Caco-2 (cell line): ENCODE data around the gene FRMD8. TPM values are rescaled to one million over a fixed set of nuclear protein-coding genes. Genes with fewer than 3 reads are reported as not detected.

ENCODE experiments used
- BruUV-seq: library from RNA; stranded (reverse); fragments of 400-500 nt; replicated peaks from 2 replicates; lab custom pipeline; 2021; lab: Mats Ljungman, UMichigan
- CTCF ChIA-PET: fragments of 300-600 bp; sonication (Branson Sonifier 250); formaldehyde crosslinking; loops from one replicate; lab custom pipeline; 2022; ENCODE audit warnings: antibody characterized with exemption; lab: Charles Lee
- POLR2A ChIA-PET: fragments of 300-600 bp; sonication (Branson Sonifier 250); formaldehyde crosslinking; loops from one replicate; lab custom pipeline; 2022; ENCODE audit warnings: antibody characterized with exemption; lab: Charles Lee
- DNase-seq, 2 experiments: peaks; one replicate each; pipeline versions ENCODE4 v3.0.0 to v3.0.0-alpha.2; 2020 to 2022
- H3K27me3 ChIP-seq: replicated peaks from 2 replicates; pipeline ENCODE4 v1.6.0; 2011; ENCODE audit warnings: low read length; ENCODE audit not compliant: control insufficient read depth, insufficient read depth
- H3K36me3 ChIP-seq: 2 replicates; pipeline ENCODE4 v1.5.1; 2011; ENCODE audit warnings: low read length; ENCODE audit not compliant: control insufficient read depth, insufficient read depth
- H3K4me1 ChIP-seq: fragments of 250-450 bp; sonication (Bioruptor Pico); 2 replicates; pipeline ENCODE4 v1.5.1; 2020; ENCODE audit warnings: mild to moderate bottlenecking
- H3K4me3 ChIP-seq: 2 replicates; pipeline ENCODE4 v1.5.1; 2011; ENCODE audit warnings: low read depth, mild to moderate bottlenecking, control low read depth, low read length
- H3K9me3 ChIP-seq: fragments of 250-450 bp; sonication (Bioruptor Pico); 2 replicates; pipeline ENCODE4 v1.5.1; 2020; ENCODE audit warnings: mild to moderate bottlenecking, moderate library complexity
- H3K27ac Mint-ChIP-seq: one replicate; pipeline ENCODE4 v1.8.0; 2022; ENCODE audit warnings: mixed read lengths; ENCODE audit not compliant: unreplicated experiment
- H3K27me3 Mint-ChIP-seq: one replicate; pipeline ENCODE4 v1.8.0; 2022; ENCODE audit warnings: mixed read lengths; ENCODE audit not compliant: insufficient read depth, unreplicated experiment
- H3K36me3 Mint-ChIP-seq: one replicate; pipeline ENCODE4 v1.8.0; 2022; ENCODE audit warnings: mild to moderate bottlenecking, mixed read lengths; ENCODE audit not compliant: insufficient read depth, unreplicated experiment
- H3K4me1 Mint-ChIP-seq: one replicate; pipeline ENCODE4 v1.8.0; 2022; ENCODE audit warnings: low read depth, mixed read lengths; ENCODE audit not compliant: unreplicated experiment
- H3K4me3 Mint-ChIP-seq: one replicate; pipeline ENCODE4 v1.8.0; 2022; ENCODE audit warnings: mild to moderate bottlenecking, moderate library complexity, mixed read lengths; ENCODE audit not compliant: unreplicated experiment
- H3K9me3 Mint-ChIP-seq: one replicate; pipeline ENCODE4 v1.8.0; 2022; ENCODE audit warnings: mixed read lengths; ENCODE audit not compliant: unreplicated experiment
- CTCF ChIP-seq, 2 experiments: fragments of 200-600 bp in 1 of 2; IDR thresholded peaks; 1 replicate in 1 of 2; 2 replicates in 1 of 2; pipeline versions ENCODE4 v1.5.1 to v1.8.0; 2011 to 2022; ENCODE audit warnings: antibody characterized with exemption in 1 of 2, control low read depth in 1 of 2, inconsistent platforms in 1 of 2, low read depth in 1 of 2, low read length in 1 of 2, mild to moderate bottlenecking in 1 of 2, moderate library complexity in 1 of 2; ENCODE audit not compliant: insufficient read depth in 1 of 2, severe bottlenecking in 1 of 2, unreplicated experiment in 1 of 2
- intact Hi-C: fragments of 100-400 bp; cut with micrococcal nuclease; formaldehyde crosslinking; loops from one replicate; pipeline ENCODE4 v1.10.0; 2022; ENCODE audit not compliant: unreplicated experiment
- total RNA-seq: library from RNA; stranded (reverse); gene quantifications from 2 replicates; pipeline ENCODE4 v1.2.3, GENCODE V29; 2022

FRMD8 gene
- total RNA-seq, 1 experiment from 2014 or later, result 38.2 TPM

DNA sequence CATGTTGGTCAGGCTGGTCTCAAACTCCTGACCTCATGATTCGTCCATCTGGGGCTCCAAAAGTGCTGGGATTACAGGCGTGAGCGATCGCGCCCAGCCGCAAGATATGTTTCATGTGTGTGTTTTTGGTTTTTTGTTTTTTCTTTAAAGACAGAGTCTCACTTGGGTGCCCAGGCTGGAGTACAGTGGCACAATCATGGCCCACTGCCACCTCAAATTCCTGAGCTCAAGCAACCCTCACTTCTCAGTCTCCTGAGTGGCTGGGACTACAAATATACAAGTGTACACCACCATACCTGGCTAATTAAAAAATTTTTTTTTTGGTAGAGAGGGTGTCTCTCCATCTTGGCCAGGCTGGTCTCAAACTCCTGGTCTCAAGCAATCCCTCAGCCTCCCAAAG is 23.5 kb upstream of the FRMD8 start:
- POLR2A ChIA-PET, result no interaction called here
- BruUV-seq, result no TSS peak

DNA sequence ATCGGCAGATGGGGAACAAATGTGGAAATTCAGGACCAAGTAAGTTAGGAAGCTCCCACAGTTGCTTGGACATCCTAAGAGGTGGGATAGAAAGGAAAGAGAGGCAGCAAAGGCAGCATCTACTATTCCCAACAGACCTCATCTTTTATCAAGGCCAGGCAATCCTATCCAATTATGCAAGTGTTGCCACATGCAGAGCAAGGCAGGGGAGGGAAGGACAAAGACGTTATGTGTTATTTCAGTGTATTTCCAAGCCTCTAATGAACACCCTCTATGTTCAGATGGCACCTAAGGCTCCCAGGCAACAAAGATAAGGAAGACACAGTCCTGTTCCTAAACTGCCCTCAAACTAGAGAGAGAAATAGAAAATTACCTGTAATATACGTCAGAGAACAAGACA is 22.7 kb upstream of the FRMD8 start:
- H3K9me3 ChIP-seq, result no peaks in the 10 kb centered on the region
- ChIA-PET POLR2A (no interaction called here), CTCF (no interaction called here)

More for the DNA sequence above, 23.5 kb upstream of the FRMD8 start:
- Histone ChIP-seq H3K4me1 (peaks cover 24% of the 10 kb centered on the region), H3K4me3 (no peak overlapping the region), H3K36me3 (no peaks in the 10 kb centered on the region), H3K9me3 (no peaks in the 10 kb centered on the region), H3K27me3 (no peaks in the 10 kb centered on the region)
- H3K36me3 Mint-ChIP-seq, result peaks cover 14% of the 10 kb centered on the region
- no peak for TF ChIP-seq CTCF (IDR thresholded peaks at IDR 0.05; ENCODE audit: insufficient read depth in 1 of 2, low read depth in 1 of 2, low read length in 1 of 2, severe bottlenecking in 1 of 2, unreplicated experiment in 1 of 2)
- H3K27ac Mint-ChIP-seq, result no peak overlapping the region
- no peak for DNase-seq
- no peak overlapping the region for H3K4me3 Mint-ChIP-seq
- intact Hi-C loops, result no loop called here
- H3K27me3 Mint-ChIP-seq, result no peaks in the 10 kb centered on the region
- no peaks in the 10 kb centered on the region for H3K9me3 Mint-ChIP-seq
- CTCF ChIA-PET, result interaction anchor here (0.6 to 1.0 kb wide), 2 partner anchors 99 to 147 kb away, joined by 4 to 8 read pairs; no protein-coding TSS in a partner anchor
- peaks cover 18% of the 10 kb centered on the region for H3K4me1 Mint-ChIP-seq

GRCh38 chr11:65366340-65366773 is 20.1 kb upstream of the FRMD8 start:
- no peak overlapping the region for H3K4me3 ChIP-seq
- H3K4me1 ChIP-seq, result peaks cover 31% of the 10 kb centered on the region
- ChIA-PET POLR2A (no interaction called here), CTCF (interaction anchor here (1.2 kb wide), 1 partner anchor 12 kb away, joined by 3 read pairs; no protein-coding TSS in a partner anchor)
- Mint-ChIP-seq H3K4me3 (no peak overlapping the region), H3K36me3 (peaks cover 10% of the 10 kb centered on the region), H3K9me3 (no peaks in the 10 kb centered on the region), H3K27me3 (no peaks in the 10 kb centered on the region), H3K27ac (no peak overlapping the region), H3K4me1 (peaks cover 27% of the 10 kb centered on the region)
- no peaks in the 10 kb centered on the region for H3K27me3 ChIP-seq
- peak; percentile 66 to 85 for TF ChIP-seq CTCF (IDR thresholded peaks at IDR 0.05; ENCODE audit: insufficient read depth in 1 of 2, low read depth in 1 of 2, low read length in 1 of 2, severe bottlenecking in 1 of 2, unreplicated experiment in 1 of 2)
- BruUV-seq, result no TSS peak
- peak; percentile 78 for DNase-seq
- intact Hi-C loops, result loop anchor here (1.0 kb wide), 5 partner anchors 8 to 144 kb away; no protein-coding TSS in a partner anchor
- no peaks in the 10 kb centered on the region for H3K36me3 ChIP-seq
- H3K9me3 ChIP-seq, result no peaks in the 10 kb centered on the region

More for the DNA sequence above, 22.7 kb upstream of the FRMD8 start:
- Mint-ChIP-seq H3K4me3 (no peak overlapping the region), H3K27me3 (no peaks in the 10 kb centered on the region), H3K27ac (no peak overlapping the region), H3K4me1 (peaks cover 16% of the 10 kb centered on the region), H3K9me3 (no peaks in the 10 kb centered on the region), H3K36me3 (peaks cover 10% of the 10 kb centered on the region)
- Histone ChIP-seq H3K27me3 (no peaks in the 10 kb centered on the region), H3K4me3 (no peak overlapping the region), H3K36me3 (no peaks in the 10 kb centered on the region), H3K4me1 (peaks cover 18% of the 10 kb centered on the region)
- TF ChIP-seq CTCF (IDR thresholded peaks at IDR 0.05; ENCODE audit: insufficient read depth in 1 of 2, low read depth in 1 of 2, low read length in 1 of 2, severe bottlenecking in 1 of 2, unreplicated experiment in 1 of 2), result no peak
- intact Hi-C loops, result no loop called here
- no peak for DNase-seq
- BruUV-seq, result no TSS peak
